ENCODE results near the gene RIT2. TPM values are rescaled to one million over a fixed set of nuclear protein-coding genes. Genes with fewer than 3 reads are reported as not detected.
A peak's percentile ranks its signal among the peaks of the same experiment; 100 is the strongest.

Gene RIT2
- total RNA-seq, 4 donors from 2014 or later: not detected

DNA sequence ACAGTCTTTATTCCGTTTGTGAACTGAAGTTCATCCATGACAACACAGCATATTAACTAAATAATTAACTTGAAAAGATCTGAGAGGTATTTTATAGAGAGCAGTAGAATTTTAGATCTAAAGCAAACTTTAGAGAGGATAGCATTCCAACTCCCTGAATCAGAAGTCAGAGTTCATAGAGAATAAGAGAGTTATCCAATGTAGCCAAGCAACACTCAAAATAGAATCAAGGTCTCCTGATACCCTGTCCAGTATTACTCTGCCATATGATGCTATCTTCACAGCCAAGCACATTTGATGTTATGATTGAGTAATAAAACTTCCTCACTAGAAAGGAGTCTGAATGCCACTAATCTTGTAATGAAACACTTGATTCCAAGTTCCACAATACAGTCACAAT, 55.5 kb downstream of the RIT2 start:
- in situ Hi-C loops (cut with MboI; ENCODE audit: low sequenced_read_pairs in 4 of 4) (no loop called here), intact Hi-C loops (cut with DNase I; ENCODE audit: low total_unique reads) (no loop called here)
- Histone ChIP-seq H3K27me3 (no peaks in the 10 kb centered on the region), H3K9me3 (no peaks in the 10 kb centered on the region), H3K4me3 (no peak overlapping the region), H3K27ac (no peak overlapping the region), H3K4me1 (no peaks in the 10 kb centered on the region), H3K36me3 (no peaks in the 10 kb centered on the region)
- DNase-seq: no peak
- ATAC-seq: no peak
- TF ChIP-seq POLR2A (IDR thresholded peaks at IDR 0.05): no peak
- TF ChIP-seq, protein P1, sequence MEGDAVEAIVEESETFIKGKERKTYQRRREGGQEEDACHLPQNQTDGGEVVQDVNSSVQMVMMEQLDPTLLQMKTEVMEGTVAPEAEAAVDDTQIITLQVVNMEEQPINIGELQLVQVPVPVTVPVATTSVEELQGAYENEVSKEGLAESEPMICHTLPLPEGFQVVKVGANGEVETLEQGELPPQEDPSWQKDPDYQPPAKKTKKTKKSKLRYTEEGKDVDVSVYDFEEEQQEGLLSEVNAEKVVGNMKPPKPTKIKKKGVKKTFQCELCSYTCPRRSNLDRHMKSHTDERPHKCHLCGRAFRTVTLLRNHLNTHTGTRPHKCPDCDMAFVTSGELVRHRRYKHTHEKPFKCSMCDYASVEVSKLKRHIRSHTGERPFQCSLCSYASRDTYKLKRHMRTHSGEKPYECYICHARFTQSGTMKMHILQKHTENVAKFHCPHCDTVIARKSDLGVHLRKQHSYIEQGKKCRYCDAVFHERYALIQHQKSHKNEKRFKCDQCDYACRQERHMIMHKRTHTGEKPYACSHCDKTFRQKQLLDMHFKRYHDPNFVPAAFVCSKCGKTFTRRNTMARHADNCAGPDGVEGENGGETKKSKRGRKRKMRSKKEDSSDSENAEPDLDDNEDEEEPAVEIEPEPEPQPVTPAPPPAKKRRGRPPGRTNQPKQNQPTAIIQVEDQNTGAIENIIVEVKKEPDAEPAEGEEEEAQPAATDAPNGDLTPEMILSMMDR (IDR thresholded peaks at IDR 0.05 in 4 of 5, conservative IDR thresholded peaks at IDR 0.05 in 1 of 5): no peak

- in situ Hi-C loops (cut with MboI; ENCODE audit: low sequenced_read_pairs in 4 of 4) (no loop called here), intact Hi-C loops (cut with DNase I; ENCODE audit: low total_unique reads) (no loop called here)
- H3K4me3 ChIP-seq: no peak overlapping the region
- no peak for DNase-seq
- no peak for TF ChIP-seq POLR2A (IDR thresholded peaks at IDR 0.05)
- TF ChIP-seq, protein P1 (IDR thresholded peaks at IDR 0.05 in 4 of 5, conservative IDR thresholded peaks at IDR 0.05 in 1 of 5): no peak
- H3K36me3 ChIP-seq: no peaks in the 10 kb centered on the region
- H3K27ac ChIP-seq: no peak overlapping the region
- H3K27me3 ChIP-seq: no peaks in the 10 kb centered on the region
- H3K9me3 ChIP-seq: no peaks in the 10 kb centered on the region
- ATAC-seq: no peak
- no peaks in the 10 kb centered on the region for H3K4me1 ChIP-seq
Measured at GRCh38 chr18:43054815-43055519, 60.5 kb downstream of the RIT2 start.

GRCh38 chr18:43049021-43049420, 66.5 kb downstream of the RIT2 start:
- ATAC-seq (peak in 1 of 2 donors; percentile 56), DNase-seq (no peak)
- Histone ChIP-seq H3K4me3 (no peak overlapping the region), H3K36me3 (no peaks in the 10 kb centered on the region), H3K27me3 (no peaks in the 10 kb centered on the region), H3K4me1 (no peaks in the 10 kb centered on the region), H3K27ac (no peak overlapping the region), H3K9me3 (no peaks in the 10 kb centered on the region)
- in situ Hi-C loops (cut with MboI; ENCODE audit: low sequenced_read_pairs in 4 of 4): no loop called here
- intact Hi-C loops (cut with DNase I; ENCODE audit: low total_unique reads): no loop called here
- TF ChIP-seq, protein P1 (IDR thresholded peaks at IDR 0.05 in 4 of 5, conservative IDR thresholded peaks at IDR 0.05 in 1 of 5): no peak
- TF ChIP-seq POLR2A (IDR thresholded peaks at IDR 0.05): no peak

GRCh38 chr18:43046322-43046721, 69.2 kb downstream of the RIT2 start:
- intact Hi-C loops (cut with DNase I; ENCODE audit: low total_unique reads): no loop called here

More at GRCh38 chr18:43046322-43046721, 69.2 kb downstream of the RIT2 start:
- H3K36me3 ChIP-seq: no peaks in the 10 kb centered on the region
- H3K4me1 ChIP-seq: no peaks in the 10 kb centered on the region
- H3K27me3 ChIP-seq: no peaks in the 10 kb centered on the region
- no peak overlapping the region for H3K27ac ChIP-seq
- H3K9me3 ChIP-seq: no peaks in the 10 kb centered on the region
- DNase-seq (no peak), ATAC-seq (no peak)
- TF ChIP-seq POLR2A (IDR thresholded peaks at IDR 0.05): no peak
- TF ChIP-seq, protein P1 (IDR thresholded peaks at IDR 0.05 in 4 of 5, conservative IDR thresholded peaks at IDR 0.05 in 1 of 5): no peak
- in situ Hi-C loops (cut with MboI; ENCODE audit: low sequenced_read_pairs in 4 of 4): no loop called here
- H3K4me3 ChIP-seq: no peak overlapping the region
